K562 (cell line): Measurements from ENCODE around the gene QARS1. TPM values are rescaled to one million over a fixed set of nuclear protein-coding genes. Genes with fewer than 3 reads are reported as not detected.

Source experiments
- CBFB ChIP-seq: sonication (generic); formaldehyde crosslinking; IDR thresholded peaks from 2 replicates; pipeline ENCODE4 v1.4.0; 2020; ENCODE audit warnings: mild to moderate bottlenecking, missing genetic modification reagents
- CUX1 ChIP-seq: fragments of 200-800 bp; sonication (Bioruptor generic); IDR thresholded peaks from 2 replicates; pipeline ENCODE4 v1.6.1; 2016; ENCODE audit warnings: missing genetic modification characterization, missing compliant biosample characterization
- E2F4 ChIP-seq: sonication (generic); formaldehyde crosslinking; IDR thresholded peaks from 2 replicates; pipeline ENCODE4 v1.8.0; 2022; ENCODE audit warnings: mild to moderate bottlenecking, low read depth, missing genetic modification reagents
- ETV1 ChIP-seq: fragments of 450-650 bp; conservative IDR thresholded peaks from 2 replicates; pipeline ENCODE4 v1.6.1; 2016; ENCODE audit warnings: missing genetic modification characterization, control low read depth, low read depth, missing compliant biosample characterization
- GABPB2 ChIP-seq: fragments of 250-450 bp; sonication (Bioruptor Pico); conservative IDR thresholded peaks from 2 replicates; pipeline ENCODE4 v1.5.1; 2021; ENCODE audit warnings: mild to moderate bottlenecking
- KAT2B ChIP-seq: IDR thresholded peaks from one replicate; pipeline ENCODE4 v1.6.1; 2012; ENCODE audit warnings: low read depth, mild to moderate bottlenecking, control low read depth, inconsistent platforms, low read length, moderate library complexity
- NFXL1 ChIP-seq: fragments of 450-650 bp; formaldehyde crosslinking; IDR thresholded peaks from 2 replicates; pipeline ENCODE4 v1.4.0; 2021; ENCODE audit warnings: mild to moderate bottlenecking
- NFYB ChIP-seq: IDR thresholded peaks from 2 replicates; pipeline ENCODE4 v1.6.1; 2011; ENCODE audit warnings: mild to moderate bottlenecking, moderate library complexity; ENCODE audit not compliant: insufficient read length; ENCODE audit errors: extremely low read depth
- SRSF3 ChIP-seq: fragments of 200-400 bp; formaldehyde crosslinking; IDR thresholded peaks from 2 replicates; pipeline ENCODE4 v1.6.1; 2016; ENCODE audit warnings: mild to moderate bottlenecking, low read length, moderate library complexity; ENCODE audit not compliant: insufficient read depth
- THAP12 ChIP-seq: fragments of 250-450 bp; sonication (Bioruptor Pico); IDR thresholded peaks from 2 replicates; pipeline ENCODE4 v1.9.0; 2021; ENCODE audit warnings: mild to moderate bottlenecking, inconsistent platforms
- VEZF1 ChIP-seq: fragments of 200-800 bp; sonication (Bioruptor generic); IDR thresholded peaks from 2 replicates; pipeline ENCODE4 v1.6.1; 2017; ENCODE audit warnings: missing genetic modification characterization, missing compliant biosample characterization
- ZNF274 ChIP-seq: IDR thresholded peaks from 2 replicates; pipeline ENCODE4 v1.6.1; 2011; ENCODE audit warnings: low read depth, mild to moderate bottlenecking, low read length, moderate library complexity, borderline replicate concordance
- ZNF280B ChIP-seq: fragments of 250-450 bp; sonication (Bioruptor Pico); IDR thresholded peaks from 2 replicates; pipeline ENCODE4 v1.5.1; 2021; ENCODE audit warnings: mild to moderate bottlenecking
- ZSCAN29 ChIP-seq: fragments of 450-650 bp; IDR thresholded peaks from 2 replicates; pipeline ENCODE4 v1.6.1; 2017
- polyA plus RNA-seq, 8 experiments: library from polyadenylated mRNA; depleted of rRNA in 4 of 8; stranded (reverse) in 5 of 8; unstranded in 3 of 8; fragments of >200 nt; fragmentation: Nextera tagmentation in 2 of 8; fragmentation: Illumina TruSeq in 1 of 8; extraction: Ambion mirVana in 2 of 8; extraction: Trizol in 1 of 8; gene quantifications; 2 replicates each; pipeline versions ENCODE4 v1.2.1 to v1.2.3, GENCODE V29; 2011 to 2014; ENCODE audit warnings: inconsistent platforms in 1 of 8, missing spikeins in 1 of 8
- total RNA-seq, 7 experiments: library from RNA; depleted of rRNA in 6 of 7; stranded (reverse); fragments of >200 nt in 6 of 7; fragmentation: Illumina TruSeq in 2 of 7; extraction: Trizol in 2 of 7; gene quantifications; 2 replicates each; pipeline versions ENCODE4 v1.2.1 to v1.2.3, GENCODE V29; 2011 to 2021; ENCODE audit warnings: low replicate concordance in 1 of 7

The QARS1 gene
- total and polyA plus RNA-seq, 9 of the 15 experiments (the other 6 are each of a cell fraction or from before 2014, with no cell fraction given): 148 to 310 (median 273) TPM

GRCh38 chr3:49093853-49094767 is 10.4 kb downstream of the QARS1 start, which contains the start of gene QRICH1 (continued):
- TF ChIP-seq VEZF1: peak; percentile 75
- TF ChIP-seq SRSF3: no peak
- TF ChIP-seq GABPB2 (CRISPR knock-in tag): no peak
- no peak for TF ChIP-seq THAP12 (CRISPR knock-in tag)
- no peak for TF ChIP-seq CUX1
- TF ChIP-seq ZNF274: no peak
- no peak for TF ChIP-seq KAT2B
- TF ChIP-seq ETV1: 0 out of 2 replicates have a peak, but pooled peaks have one; percentile 29
- TF ChIP-seq NFXL1: no peak
- no peak for TF ChIP-seq ZNF280B (CRISPR knock-in tag)
- no peak; the same call in 1 of the 2 replicates for TF ChIP-seq E2F4
- TF ChIP-seq NFYB: peak; percentile 78
- TF ChIP-seq ZSCAN29: no peak
- TF ChIP-seq CBFB (CRISPR knock-in tag): peak; percentile 37; the same call in 1 of the 2 replicates
